SIG-M5 (cell line): ENCODE data around the gene SORCS2.
"Not testable (repeated sequence)": the region's sequence is repeated elsewhere in the genome, so short reads cannot be mapped to it uniquely, and the experiment has no call there.

Source experiments
- DNase-seq: peaks from one replicate; lab custom pipeline; 2025; lab: John Stamatoyannopoulos, UW

The SORCS2 gene

DNA sequence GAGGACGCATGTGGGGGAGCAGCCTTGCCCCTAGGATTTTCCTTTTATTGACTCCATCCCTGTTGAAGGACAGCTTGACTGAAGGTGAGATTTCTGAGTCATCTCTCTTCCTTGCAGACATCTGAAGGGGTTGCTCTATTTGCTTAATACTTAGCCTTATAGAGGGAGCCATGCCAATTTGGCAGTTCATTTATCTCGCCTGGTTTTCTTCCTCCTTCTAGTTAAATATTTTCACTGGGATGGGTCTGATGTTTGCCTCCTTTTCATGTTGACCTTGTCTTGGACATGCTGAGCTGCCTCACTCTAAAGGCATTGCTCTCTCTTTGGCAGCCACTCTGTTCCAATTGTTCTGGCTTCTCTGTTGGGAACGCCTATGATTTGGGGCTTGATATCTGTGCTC lies 393.4 kb downstream of the SORCS2 start:
- no peak for DNase-seq

DNA sequence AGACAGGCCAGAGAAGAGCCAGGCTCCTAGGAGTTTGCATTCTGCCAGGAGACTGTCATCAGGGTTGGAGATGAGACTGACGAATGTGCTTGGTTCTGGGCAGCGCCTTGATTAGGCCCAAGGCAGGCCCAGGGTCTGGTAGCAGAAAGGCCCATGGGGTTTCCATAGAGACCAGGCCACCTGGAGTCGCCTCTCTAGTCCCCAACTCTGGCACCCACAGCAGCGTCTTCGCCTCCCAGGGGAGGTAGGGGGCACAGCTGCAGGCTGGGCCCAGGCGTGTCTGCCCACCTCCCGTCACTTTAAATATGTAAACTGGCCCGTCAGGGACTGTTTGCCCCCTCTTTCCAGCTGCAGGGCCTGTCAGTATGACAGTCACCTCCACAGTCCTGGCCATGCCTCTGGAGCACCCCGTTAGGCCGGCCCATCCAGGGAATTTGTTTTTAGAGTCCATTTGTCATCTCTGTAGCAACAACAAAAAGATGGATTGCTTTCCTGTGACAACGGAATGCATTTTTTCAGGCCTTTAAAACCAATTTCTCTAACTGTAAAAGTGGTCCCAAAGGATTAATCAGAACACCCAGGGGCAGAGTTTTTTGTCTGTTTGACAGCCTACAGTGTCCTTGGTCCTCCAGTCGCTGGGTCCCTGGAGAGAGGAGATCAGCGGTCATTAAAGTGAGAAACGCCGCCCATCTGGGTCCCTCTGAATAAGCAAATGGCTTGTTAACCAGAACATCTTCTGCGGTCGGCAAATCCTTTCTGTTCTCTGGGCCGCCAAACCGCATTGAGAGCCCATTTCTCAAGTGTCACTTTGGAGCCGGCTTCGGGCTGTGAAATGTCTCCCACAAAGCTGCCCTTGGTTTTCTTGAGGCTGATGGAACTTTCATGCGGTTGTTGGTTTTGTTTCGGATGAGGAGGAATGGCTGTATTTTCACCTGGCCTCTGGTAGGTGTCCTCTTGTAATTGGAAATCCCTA lies 395.4 kb downstream of the SORCS2 start:
- DNase-seq: no peak

DNA sequence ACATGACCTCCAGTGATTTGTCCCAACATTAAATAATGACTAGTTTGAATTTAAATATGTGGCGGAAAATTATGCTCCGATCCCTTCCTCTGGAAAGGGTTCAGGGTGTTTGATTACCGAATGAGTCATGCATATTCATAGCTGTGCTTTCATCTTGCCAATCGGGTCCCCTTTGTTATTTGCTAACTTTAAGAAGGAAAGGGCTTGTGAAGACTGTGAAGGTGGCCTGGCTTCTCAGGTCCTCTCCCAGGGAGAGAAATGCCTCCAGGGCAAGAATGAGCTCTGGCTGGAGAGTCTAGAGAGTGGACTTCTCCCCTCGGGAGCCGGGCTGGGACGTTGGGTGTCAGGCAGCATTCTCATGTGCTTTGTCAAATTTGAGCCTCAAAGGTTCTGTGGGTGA lies 397.9 kb downstream of the SORCS2 start:
- DNase-seq: no peak

DNA sequence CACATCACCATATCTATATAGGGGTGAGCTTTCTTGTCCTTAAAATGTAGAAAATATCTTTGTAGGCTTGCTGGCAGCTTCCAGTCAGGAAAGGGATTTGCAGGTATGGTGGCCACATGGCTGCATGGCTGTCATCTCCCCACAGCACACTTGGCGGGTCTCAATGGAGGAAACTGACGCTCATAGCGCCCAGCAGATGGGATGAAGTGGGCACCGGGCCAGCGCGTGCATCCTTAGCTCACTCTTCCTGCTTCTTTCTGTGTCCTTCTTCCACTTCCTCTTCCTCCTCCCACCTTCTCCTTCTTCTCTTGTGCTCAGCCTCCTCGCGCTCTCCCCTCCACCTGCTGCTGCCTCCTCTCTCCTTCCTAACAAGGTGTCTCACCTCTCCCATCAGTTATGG lies 398.6 kb downstream of the SORCS2 start:
- DNase-seq: no peak

DNA sequence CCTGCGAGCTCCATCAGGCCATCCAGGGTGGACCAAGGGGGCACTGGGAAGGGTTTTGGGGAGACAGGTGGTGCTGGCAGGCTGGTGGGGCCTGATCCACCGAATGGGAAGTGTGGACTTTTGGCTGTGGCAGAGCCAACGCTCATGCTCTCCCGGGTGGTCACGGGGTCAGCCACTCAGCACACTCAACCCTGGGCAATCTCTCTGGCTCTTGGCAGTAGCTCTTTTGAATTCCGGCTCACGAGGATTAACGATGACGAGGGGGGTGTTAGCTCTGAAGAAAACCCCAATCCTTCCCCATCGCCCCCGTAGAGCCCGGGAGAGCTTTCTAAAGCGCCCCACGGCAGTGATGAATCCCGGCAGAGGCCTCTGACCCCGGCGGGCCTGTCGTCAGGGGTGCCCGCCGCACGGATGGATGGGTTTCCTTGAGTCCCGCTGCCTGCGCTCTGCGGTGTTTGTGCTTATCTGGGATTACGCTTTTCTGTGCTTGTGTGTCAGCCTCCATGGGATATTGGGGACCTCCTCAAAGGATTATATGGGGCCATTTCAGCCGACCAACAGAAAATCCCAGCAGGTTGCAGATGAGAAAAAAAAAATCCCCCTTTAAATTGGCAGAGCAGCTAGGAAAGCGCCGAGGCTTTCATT lies 399.2 kb downstream of the SORCS2 start:
- DNase-seq: no peak

DNA sequence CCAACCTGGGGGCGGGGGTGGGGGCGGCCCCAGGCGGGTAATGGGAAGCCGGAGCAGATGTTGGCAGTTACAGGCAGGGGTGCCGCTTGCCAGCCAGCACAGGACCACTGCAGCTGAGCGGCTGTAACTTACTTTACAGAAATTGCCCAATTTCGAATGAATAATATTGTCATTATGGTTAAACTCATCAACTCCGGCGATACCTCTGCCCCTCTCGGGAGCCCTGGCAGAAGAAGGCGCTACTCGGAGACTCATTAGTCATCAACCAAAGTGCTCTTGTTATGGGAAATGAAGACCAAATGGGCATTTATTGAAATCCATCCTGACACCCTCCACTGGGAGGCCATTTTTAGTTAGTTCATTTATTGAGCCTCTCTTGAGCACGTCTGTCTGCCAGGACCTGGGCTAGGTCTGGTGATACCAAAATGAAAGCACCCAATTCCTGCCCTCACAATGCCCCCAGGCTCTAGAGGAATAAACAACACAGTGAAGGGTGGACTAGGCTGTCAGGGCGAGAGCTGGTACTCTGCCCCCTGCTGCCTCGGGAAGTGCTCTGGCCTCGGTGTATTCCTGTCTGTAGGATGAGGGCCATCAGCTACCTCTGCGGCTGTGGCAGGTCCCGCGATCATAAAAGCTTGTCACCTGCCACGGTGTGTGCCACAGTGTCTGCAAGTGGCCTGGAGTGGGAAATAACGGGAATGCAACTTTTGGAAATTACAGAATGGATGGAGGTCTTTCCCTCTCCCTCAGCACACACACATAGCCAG lies 401.5 kb downstream of the SORCS2 start:
- no peak for DNase-seq

DNA sequence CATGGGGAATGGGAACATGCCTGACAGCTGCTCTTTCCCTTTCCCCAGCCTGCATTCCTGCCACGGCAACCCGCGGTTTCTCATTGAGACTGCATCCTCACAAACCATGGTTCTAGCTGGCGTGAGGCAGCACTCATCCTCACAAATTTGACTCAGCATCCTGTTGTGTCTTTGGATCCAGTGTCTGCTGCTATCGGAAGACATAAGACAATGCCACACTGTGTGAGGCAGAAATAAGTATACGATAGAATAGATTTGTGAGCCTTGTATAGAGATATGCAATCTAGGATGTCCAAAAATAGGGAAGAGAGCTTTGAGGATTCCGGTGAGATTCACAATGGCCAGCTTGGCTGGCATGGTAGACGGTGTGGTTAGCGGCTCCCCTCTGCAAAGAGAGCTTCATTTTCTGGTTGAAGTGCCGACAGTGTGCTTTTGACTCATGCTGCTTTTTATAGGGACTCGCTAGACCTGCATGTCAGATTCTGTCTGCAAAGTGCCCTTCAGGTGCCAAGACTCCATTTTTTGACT lies 403.7 kb downstream of the SORCS2 start:
- DNase-seq: no peak

DNA sequence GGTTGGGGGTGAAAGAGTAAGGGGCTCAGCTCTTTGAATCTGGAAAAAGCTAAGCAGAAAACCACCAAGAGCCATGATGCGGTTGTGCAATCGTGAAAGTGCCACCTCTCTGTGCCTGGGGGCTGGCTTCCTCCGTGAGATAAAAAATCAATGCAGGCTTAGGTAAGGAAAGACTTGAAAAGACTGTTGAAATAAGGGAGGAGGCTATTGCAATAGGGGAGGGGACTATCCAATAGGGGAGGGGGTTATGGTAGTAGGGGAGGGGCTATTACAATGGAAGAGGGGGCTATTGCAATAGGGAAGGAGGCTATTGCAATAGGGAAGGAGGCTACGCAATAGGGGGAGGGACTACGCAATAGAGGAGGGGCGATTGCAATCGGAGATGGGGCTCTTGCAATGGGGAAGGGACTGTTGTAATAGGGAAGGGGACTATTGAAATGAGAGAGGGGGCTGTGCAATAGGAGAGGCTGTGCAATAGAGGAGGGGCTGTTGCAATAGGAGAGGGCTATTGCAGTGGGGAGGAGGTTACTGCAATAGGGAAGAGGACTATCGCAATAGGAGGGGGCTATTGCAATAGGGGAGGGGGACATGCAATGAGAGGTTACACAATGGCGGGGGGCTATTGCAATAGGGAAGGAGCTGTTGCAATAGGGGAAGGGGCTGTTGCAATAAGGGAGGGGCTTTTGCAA lies 404.7 kb downstream of the SORCS2 start:
- DNase-seq: no peak

DNA sequence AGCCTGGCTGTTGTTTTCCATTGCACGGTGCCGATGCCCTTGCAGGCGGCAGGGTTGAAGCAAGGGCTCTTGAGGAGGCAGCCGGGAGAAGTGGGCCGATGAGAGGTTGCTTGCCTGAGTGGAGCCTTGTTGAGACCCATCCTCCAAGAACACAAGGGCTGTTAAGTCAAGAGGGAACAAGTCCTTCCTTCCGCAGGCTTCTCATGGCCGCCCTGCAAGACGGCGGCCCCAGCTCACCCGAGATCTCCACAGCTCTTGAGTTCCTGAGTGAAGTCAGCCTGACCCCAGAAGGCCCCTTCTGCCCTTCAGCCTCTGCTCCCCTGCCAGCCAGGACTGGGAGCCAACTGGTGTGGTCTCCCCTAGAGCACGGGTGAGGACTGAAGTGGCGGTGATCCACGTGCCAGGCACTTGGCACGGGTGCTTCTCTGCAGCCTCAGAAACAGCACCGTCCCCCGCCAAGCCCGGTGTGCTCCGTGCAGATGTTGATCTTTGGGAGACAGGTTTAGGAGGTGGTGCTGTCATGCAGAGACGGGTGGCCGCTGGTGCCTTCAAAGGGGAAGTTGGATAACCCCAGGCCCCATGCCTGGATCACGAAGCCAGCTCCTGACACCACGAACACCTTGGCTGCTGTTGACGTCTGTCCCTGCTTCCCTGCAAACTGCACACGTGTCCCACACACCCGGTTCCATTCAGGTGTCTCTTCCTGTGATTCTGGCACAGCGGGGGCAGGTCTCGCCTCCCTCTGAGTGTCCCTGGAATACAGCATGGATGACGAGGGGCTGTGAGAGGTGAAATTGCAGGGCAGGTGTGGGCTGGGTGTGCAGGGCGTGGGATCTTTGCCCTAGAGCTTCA lies 406.8 kb downstream of the SORCS2 start:
- no peak for DNase-seq

DNA sequence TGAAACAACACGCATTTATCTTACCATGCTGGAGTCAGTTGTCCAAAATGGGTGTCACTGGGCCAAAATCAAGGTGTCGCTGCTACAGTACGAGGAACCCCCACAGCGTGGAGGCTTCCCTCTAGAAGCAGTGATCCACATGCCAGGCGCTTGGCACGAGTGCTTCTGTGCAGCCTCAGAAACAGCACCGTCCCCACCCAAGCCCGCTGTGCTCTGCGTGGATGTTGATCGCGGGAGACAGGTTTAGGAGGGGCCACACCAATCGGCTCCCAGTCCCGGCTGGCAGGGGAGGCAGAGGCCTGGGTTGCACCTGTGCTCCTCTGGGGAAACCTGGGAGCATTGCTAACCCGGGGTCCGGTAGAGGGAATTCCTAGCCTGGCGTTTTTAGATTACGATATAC lies 407.9 kb downstream of the SORCS2 start:
- no peak for DNase-seq

DNA sequence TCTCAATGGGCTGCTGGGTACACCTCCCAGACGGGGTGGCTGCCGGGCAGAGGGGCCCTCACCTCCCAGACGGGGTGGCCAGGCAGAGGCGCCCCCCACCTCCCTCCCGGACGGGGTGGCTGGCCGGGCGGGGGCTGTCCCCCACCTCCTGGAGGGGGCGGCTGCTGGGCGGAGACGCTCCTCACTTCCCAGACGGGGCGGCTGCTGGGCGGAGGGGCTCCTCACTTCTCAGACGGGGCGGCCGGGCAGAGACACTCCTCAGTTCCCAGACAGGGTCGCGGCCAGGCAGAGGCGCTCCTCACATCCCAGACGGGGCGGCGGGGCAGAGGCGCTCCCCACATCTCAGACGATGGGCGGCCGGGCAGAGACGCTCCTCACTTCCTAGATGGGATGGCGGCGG lies 409.8 kb downstream of the SORCS2 start:
- DNase-seq: not testable (repeated sequence)

DNA sequence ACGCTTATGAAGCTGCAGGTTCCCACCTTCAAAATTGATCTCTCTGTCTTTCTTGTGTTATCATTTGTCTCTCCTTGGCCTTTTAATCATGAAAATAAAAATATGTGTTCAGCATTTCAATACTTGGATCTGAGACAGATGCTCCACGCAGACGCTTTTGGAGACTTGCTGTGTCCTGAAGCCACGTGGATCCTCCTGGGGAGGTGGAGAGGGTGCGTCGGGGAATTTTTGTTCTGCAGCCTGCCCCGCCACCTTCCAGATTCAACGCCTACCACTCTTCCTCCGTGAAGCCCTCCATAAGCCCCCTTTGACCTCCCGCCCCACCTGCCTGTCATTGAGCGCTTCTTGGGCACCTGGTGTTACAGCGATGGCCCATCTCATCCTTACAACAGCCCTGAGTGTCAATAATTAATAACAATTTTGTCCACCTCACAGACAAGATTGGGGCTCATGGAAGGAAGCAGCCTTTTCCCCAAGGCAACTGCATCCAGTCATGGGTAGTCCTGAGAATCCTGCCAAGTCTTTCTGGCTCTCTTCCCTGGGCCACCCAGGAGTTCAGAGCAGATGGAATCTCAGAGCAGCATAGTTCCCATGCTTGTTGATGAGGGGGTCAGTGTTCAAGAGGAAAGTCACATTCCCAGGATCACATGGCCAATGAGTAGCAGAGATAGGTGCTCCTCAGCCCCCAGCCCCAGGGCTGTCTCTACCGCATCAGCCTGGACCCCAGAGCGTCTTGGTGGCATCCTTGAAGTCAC lies 415.0 kb downstream of the SORCS2 start:
- no peak for DNase-seq

DNA sequence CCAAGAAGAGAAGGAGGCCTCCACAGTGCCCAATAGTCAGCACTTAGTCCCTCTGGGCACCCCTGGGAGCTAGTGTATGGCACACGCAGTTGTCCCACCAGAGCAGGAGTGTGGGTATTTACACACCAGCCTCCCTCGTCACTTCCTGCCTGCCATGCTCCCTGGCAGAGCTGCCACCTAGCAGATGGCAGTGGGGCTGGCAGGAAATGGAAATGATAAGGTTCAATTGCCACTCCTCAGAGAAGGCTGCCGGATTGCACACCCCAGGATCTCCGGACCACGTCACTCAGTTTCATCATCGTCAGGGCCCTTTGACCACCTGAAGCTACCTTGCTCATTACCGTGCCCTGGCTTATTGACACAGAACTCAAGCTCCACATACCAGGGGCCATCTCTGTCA lies 415.7 kb downstream of the SORCS2 start:
- DNase-seq: no peak

DNA sequence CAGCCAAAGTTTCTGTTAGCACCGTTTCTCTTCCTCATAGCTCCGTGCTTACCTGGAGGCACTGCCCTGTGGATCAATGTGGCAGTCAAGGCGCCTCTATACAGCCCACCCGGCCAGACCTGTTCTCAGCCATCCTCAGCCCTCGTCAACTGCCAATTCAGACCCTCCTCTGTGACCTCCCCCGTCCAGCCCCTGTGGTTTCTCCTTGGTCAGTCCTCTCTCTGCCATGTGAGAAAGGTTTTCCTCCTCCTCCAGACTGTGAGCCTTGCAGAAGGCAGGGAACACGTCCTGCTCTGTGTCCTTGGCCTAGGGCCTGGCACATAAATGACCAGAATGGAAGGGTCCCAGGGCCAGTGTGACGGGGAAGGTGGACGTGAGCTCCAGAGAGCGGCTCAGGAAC lies 417.0 kb downstream of the SORCS2 start:
- DNase-seq: no peak

DNA sequence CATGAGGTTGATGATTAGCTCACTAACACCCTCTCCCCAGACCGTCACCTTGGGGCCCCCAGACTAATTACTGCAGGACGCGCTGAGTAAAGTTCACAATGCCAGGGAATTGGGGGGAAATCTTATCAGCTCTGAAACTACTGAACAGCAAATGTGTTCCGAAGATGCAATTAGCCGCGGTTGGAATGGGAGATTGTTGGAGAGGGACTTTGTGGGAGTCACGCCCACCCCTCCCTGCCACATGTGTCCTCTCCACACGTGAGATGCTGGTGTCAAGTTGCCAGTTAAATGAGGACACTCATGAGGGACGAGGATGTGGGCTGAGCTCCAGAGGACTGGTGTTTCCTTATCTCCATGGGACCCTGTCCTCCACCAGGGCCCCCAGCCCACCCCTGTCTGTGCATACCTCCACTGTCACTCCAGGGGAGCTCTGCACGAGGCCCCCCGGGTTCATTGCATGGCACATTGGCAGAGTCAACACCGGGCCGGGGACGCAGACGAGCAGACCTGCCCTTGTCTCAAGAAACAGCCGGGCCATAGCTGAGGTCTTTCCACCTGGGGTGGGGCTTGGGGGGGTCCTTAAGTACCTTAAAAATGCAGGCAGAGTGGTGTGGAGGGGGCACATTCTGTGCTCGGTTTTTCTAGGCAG lies 417.8 kb downstream of the SORCS2 start:
- DNase-seq: no peak

DNA sequence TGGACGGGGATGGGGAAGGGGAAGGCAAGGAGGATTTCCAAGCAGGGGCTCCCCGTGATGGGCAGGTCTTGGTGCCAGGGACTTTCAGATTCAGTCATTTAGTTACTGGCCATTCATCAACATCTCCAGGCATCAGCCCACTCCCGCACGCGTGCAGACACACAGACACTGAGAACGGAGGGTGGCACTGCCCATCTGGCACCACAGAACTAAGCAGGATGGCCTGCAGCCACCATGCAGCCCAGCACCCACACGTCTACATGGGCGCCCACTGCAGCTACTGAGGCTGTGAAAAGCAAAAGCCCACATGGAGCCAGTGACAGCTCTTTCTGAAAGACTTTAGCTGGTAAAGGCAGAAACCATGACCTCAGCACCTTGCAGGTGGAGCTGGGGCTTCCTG lies 418.5 kb downstream of the SORCS2 start:
- DNase-seq: no peak

DNA sequence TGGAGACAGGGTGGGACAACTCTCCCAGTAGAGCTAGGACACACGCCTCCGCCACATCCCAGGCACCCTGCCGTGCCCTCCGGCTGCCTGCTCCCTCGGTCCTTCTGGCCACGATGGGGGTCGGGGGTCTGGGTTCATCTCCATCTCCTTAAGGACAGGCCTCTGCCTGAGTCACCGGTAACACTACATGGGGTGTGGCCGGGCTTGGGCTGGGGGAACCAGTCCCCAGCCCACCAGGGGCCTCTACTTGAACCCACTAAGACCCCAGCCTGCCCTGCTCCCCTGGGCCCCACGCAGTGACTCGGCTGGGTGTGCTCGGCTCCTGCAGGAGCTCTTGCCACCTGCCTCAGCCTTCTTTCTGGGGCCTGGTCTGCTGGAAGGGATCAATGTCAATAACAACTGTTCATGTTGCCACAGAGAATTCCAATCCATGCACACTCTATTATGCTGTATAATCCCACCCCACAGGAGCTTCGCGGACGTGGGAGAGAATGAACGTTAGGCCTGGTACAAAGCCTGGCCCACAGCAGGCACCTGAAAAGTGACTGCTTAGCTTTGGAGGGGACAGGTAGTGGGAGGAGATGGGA lies 420.1 kb downstream of the SORCS2 start:
- no peak for DNase-seq

DNA sequence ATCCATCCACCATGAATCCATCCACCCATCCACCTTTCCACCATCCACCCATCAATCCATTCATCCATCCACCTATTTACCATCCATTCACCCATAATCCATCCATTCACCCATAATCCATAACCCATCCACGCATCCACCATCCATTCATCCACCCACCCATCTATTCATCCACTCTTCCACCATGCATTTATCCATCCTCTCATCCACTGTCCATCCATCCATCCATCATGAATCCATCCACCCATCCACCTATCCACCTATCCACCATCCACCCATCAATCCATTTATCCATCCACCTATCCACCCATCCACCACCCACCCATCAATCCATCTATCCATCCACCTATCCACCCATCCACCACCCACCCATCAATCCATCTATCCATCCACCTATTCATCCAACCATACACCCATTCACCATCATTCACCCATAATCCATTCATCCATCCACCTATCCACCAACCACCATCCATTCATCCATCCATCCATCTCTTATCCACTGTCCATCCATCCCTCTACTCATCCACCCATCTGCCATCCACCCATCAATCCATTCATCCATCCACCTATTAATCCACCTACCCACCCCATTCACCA lies 422.1 kb downstream of the SORCS2 start:
- DNase-seq: no peak

DNA sequence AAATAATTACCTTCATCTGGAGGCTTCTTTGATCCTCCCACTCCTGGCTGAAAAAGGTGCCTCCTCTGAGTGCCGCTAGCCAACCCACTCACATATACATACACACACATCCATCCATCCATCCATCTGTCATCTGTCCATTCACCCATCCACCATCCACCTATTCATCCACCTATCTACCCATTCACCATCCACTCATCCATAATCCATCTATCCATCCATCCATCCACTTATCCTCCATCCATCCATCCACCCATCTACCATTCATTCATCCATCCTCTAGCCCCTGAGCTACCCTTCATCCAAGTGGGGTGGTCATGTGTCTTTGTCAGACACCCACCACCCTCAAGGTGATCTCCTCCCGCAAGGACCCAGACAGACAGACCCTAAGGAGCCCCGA lies 423.9 kb downstream of the SORCS2 start:
- no peak for DNase-seq
